CD4-positive, alpha-beta T cell treated with Interleukin-1 beta for 1 hour (primary cell): ENCODE results near the gene CDS2.
"Not testable (repeated sequence)": the region's sequence is repeated elsewhere in the genome, so short reads cannot be mapped to it uniquely, and the experiment has no call there.

Experiments
- DNase-seq, 2 donors: peaks; one replicate each; pipeline ENCODE4 v3.0.0-alpha.2; 2020 to 2022

CDS2 gene

GRCh38 chr20:5126512-5127203 lies at the start of gene CDS2:
Gene CDS2 (plus strand): TSS chr20:5127008. CDS start chr20:5127093, 85 bp downstream.
- peak; percentile 100 for DNase-seq

DNA sequence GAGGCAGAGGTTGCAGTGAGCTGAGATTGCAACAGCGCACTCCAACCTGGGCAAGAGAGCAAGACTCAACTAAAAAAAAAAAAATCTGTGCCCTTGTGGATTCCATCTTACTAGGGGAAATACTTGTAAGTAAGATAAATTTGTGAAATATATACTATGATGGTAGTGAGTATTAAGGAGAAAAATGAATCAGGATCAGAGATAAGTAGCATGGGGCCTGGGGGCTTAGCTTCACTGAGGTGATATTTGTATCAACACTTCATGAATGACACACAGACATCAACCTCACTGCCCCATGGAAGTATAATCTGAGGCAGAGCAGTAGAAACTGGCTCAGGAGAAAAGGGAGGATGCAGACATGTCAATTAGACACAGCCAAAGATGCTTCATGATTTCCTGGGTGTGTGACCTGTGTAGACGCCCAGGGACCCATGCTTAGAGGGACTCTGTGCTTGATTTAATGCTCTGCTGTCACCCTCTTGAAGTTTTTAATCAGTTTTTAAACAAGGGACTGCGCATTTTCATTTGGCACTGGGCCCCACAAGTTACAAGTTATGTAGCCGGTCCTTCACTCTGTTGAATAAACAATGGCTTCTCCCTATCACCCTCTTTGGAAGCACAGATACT lies 48.9 kb upstream of the CDS2 start:
- DNase-seq, result peak in 1 of 2 donors; percentile 18

GRCh38 chr20:5078399-5078958 lies 48.3 kb upstream of the CDS2 start:
- DNase-seq, result peak; percentile 80 to 82

GRCh38 chr20:5080384-5080877 lies 46.4 kb upstream of the CDS2 start:
- DNase-seq, result peak in 1 of 2 donors; percentile 63

- peak in 1 of 2 donors; percentile 27 for DNase-seq
Observed at GRCh38 chr20:5085380-5085779, 41.4 kb upstream of the CDS2 start.

DNA sequence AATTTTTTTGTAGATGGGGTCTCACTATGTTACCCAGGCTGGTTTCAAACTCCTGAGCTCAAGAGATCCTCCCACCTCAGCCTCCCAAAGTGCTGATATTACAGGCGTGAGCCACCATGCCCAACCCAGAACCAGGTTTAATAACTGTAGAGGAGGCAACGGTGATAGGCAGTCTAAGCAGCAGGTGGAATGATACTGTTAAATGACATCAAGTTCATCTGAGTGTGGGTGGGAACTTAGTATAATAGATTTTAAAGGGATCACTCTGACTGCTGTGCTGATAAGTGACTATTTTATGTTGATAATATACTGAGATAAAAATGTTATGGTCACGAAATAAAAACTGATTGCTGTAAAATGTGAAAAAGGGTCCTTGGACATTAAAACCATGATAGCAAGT lies 38.1 kb upstream of the CDS2 start:
- no peak for DNase-seq

- peak; percentile 27 to 43 for DNase-seq
Observed at GRCh38 chr20:5090191-5090590, 36.6 kb upstream of the CDS2 start.

DNA sequence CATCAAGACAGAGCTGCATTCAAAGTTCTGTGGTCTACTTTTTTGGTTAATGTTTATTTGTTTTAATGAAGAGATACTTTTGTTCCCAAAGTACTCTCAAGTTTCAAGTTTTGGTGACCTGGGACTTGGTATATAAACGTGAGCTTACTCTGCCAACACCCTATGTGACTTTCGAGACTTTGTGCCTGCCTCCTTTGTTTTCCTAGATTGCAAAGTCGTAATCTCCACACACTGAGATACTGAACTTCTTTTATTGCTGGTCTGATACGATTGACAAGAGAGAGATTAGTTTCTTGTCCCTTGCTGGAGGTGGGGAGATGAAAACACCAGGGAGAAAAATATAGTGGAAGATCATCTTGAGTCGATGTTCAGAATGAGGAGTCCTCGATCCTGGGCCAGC lies 34.9 kb upstream of the CDS2 start:
- no peak for DNase-seq

GRCh38 chr20:5092765-5093339 lies 34.0 kb upstream of the CDS2 start:
- no peak for DNase-seq

DNA sequence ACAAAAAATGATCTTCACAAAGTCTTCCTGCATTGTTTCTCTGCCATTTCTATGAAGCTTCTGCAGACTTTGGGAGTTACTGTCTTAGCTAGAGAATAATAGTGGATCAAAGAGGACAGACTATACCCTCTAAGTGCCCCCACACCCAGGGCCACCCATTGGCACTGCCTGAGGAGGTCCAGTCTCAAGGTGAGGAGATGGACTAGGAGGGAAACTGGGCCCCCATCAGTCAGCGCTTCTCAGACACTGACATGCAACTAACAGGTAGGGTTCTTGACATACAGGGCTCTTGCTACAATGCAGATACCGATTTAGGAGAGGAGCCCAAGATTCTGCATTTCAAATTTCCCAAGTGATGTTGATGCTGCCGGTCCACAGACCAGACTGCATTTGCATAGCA lies 31.4 kb upstream of the CDS2 start:
- no peak for DNase-seq

DNA sequence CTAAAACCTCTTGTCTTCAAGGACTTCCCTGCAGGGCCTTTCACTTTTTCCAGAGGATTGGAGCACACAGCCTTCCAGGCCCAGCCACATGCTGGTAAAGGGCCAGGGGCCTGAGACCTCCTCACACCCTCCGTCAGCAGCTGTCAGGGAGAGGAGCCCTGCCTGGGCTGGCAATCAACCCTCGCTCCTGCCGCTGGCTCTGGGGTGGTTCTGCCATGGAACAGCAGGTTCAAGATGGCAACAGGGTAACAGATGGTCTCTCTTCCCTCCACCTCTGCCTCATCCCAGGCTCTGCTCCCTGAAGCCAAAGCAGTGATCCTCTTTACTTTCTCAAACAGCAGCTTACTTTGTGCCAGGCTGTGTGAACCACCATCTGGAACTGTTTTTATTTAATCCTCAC lies 30.9 kb upstream of the CDS2 start:
- no peak for DNase-seq

DNA sequence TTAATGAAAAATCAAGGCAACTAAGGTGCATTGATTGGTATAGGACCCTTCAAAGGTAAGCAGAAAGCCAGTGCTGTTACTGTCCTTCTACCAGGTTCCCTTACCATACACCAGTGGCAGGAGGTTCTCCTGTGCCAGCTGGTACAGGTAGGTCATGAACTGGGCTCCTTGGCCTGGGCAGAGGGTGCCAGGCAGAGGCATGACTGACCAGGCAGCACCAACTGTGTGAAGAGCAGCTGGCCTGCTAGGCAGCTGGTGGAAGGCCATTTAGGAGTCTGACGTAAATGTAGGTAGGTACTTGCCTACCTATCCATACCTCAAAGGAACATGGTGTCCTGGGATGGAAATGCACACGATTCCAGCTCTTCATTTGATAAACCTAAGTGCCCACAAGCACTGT lies 30.3 kb upstream of the CDS2 start:
- DNase-seq, result no peak

GRCh38 chr20:5099009-5099408 lies 27.8 kb upstream of the CDS2 start:
- DNase-seq, result not testable (repeated sequence)

- not testable (repeated sequence) for DNase-seq
Observed at GRCh38 chr20:5099909-5100308, 26.9 kb upstream of the CDS2 start.

DNA sequence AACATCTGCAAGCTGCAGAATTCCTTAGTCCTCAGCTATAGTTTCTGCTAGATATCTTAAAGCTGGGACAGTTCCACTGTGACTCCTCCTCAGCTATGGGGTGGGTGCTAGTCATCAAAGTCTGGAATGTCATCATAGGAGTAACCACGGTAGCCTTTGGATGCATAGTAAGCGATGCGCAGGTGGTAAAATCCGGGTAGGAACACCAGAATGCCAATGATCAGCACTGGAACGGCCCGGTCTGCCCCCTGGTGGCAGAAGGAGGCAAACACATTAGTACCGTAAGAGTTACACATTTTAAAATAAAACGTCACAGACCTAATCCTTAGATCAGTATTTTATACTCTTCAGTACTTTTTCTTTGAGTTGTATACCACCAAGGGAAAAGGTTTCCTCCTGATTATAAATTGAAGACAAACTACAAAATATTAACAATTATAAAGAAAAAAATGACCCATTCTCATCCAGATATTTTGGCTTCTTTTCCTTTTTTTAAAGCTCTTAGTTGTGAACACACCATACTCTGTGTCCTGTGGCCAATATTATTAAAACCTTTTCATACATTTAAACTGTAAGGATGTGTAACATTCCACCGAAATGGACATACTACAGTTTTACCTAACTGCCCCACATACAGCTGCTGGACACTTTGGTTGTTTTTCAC lies 26.0 kb upstream of the CDS2 start:
- peak; percentile 72 to 78 for DNase-seq

GRCh38 chr20:5104479-5104878 lies 22.3 kb upstream of the CDS2 start:
- DNase-seq, result no peak

- DNase-seq, result no peak
Observed at GRCh38 chr20:5109276-5109675, 17.5 kb upstream of the CDS2 start.

DNA sequence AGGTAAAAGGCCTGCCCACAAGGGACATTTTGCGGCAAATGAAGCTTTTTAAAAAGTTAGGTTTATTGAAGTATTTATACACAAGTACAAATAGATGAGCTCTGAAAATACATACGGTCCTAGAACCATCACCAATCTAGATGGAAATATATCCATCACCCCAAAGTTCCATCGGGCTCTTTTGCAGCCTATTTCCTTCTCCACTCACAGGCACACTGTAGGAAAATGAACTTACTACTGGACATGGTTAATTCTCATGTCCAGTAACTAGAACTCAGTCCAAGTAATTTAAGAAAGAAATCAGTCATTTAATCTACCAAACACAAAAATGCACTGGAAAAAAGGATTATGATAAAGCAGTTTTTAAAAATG lies 13.2 kb upstream of the CDS2 start:
- no peak for DNase-seq

DNA sequence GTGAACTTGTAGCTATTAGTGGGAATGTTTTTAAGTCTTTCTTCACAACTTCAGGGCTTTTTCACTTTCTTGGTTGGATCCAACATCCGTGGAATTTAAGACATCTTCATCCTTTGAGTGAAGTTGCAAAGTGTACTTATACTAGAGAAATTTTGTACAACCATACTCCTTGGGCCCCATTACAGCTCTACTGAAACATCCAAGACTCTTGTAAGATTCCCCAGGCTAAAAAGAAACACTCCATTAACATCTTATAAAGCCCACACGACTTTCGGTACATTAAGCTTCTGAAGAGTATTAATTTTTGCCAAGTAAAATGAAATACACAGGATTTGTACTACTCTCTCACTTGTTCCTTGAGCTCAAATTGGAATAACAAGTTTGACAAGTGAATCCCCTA lies 12.4 kb upstream of the CDS2 start:
- DNase-seq, result no peak

DNA sequence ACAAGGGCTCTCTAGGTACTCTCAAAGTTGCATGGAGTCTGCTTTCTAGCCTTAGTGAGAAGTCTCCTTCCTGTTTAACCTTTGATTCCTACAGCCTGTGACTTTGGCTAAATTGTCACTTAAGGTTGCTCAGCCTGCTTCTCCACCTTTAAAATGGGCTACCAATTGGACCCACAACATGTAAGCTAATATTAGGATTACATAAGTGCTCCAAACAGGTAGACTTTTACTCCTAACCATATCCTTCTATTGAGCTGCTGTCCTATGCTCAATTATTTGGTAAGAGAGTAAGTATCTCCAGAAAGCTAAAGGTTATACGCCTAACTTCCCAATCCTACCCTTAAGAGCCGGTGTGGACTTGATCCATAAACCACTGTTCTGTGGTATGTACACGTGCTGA lies 9.9 kb upstream of the CDS2 start:
- DNase-seq, result no peak

- DNase-seq, result no peak
Observed at GRCh38 chr20:5118220-5119142, 8.3 kb upstream of the CDS2 start.

- no peak for DNase-seq
Observed at GRCh38 chr20:5119143-5119434, 7.7 kb upstream of the CDS2 start.
